ENCODE results near the gene PIEZO2. TPM values are rescaled to one million over a fixed set of nuclear protein-coding genes. Genes with fewer than 3 reads are reported as not detected.

The PIEZO2 gene
- total RNA-seq, 6 donors from 2014 or later: 6.5 to 37.7 (median 7.8) TPM

GRCh38 chr18:11042247-11042646, 107.1 kb downstream of the PIEZO2 start:
- Histone ChIP-seq H3K4me3 (no peak overlapping the region), H3K27me3 (no peaks in the 10 kb centered on the region), H3K4me1 (peaks cover 0 to 6% (median 0%) of the 10 kb centered on the region in 4 donors), H3K27ac (no peak overlapping the region), H3K9me3 (no peaks in the 10 kb centered on the region), H3K36me3 (no peaks in the 10 kb centered on the region)
- ATAC-seq (ENCODE audit: low FRiP score in 2 of 2) (peak in 1 of 2 donors; percentile 80), DNase-seq (peak in 1 of 2 donors; percentile 40)
- TF ChIP-seq EP300 (IDR thresholded peaks at IDR 0.05) (no peak), POLR2AphosphoS5 (IDR thresholded peaks at IDR 0.05) (peak in 1 of 2 donors; percentile 65), CTCF (IDR thresholded peaks at IDR 0.05) (no peak), POLR2A (IDR thresholded peaks at IDR 0.05) (no peak)
- WGBS, 2 donors: 32 to 40% methylated on average over 4 of the region's 4 CpGs

GRCh38 chr18:11040823-11041656, 108.3 kb downstream of the PIEZO2 start:
- Histone ChIP-seq H3K4me1 (peaks cover 0 to 6% (median 0%) of the 10 kb centered on the region in 4 donors), H3K4me3 (no peak overlapping the region), H3K27me3 (no peaks in the 10 kb centered on the region), H3K36me3 (no peaks in the 10 kb centered on the region), H3K9me3 (no peaks in the 10 kb centered on the region), H3K27ac (no peak overlapping the region)
- 27 to 31% methylated on average over 7 of the region's 7 CpGs for WGBS, 2 donors
- ATAC-seq (ENCODE audit: low FRiP score in 2 of 2): peak in 1 of 2 donors; percentile 79
- TF ChIP-seq CTCF (IDR thresholded peaks at IDR 0.05): peak in 5 of 6 experiments; percentile 53 to 63 (median 57)
- no peak for TF ChIP-seq POLR2A (IDR thresholded peaks at IDR 0.05)
- no peak for DNase-seq

GRCh38 chr18:11040359-11040758, 109.0 kb downstream of the PIEZO2 start:
- no peak overlapping the region for H3K27ac ChIP-seq
- no peaks in the 10 kb centered on the region for H3K9me3 ChIP-seq
- no peak overlapping the region for H3K4me3 ChIP-seq
- TF ChIP-seq EP300 (IDR thresholded peaks at IDR 0.05): no peak
- TF ChIP-seq CTCF (IDR thresholded peaks at IDR 0.05): no peak
- TF ChIP-seq POLR2AphosphoS5 (IDR thresholded peaks at IDR 0.05): no peak
- no peak for TF ChIP-seq POLR2A (IDR thresholded peaks at IDR 0.05)
- DNase-seq (no peak), ATAC-seq (ENCODE audit: low FRiP score in 2 of 2) (no peak)
- H3K4me1 ChIP-seq: peaks cover 0 to 6% (median 0%) of the 10 kb centered on the region in 4 donors
- WGBS, 2 donors: 62 to 75% methylated on average over 4 of the region's 4 CpGs
- H3K27me3 ChIP-seq: no peaks in the 10 kb centered on the region
- no peaks in the 10 kb centered on the region for H3K36me3 ChIP-seq

GRCh38 chr18:11037533-11038240, 111.7 kb downstream of the PIEZO2 start:
- 61 to 73% methylated on average over 3 of the region's 3 CpGs for WGBS, 2 donors
- no peaks in the 10 kb centered on the region for H3K36me3 ChIP-seq
- DNase-seq: no peak
- H3K9me3 ChIP-seq: no peaks in the 10 kb centered on the region
- H3K4me1 ChIP-seq: peaks cover 0 to 6% (median 0%) of the 10 kb centered on the region in 4 donors
- no peak for ATAC-seq (ENCODE audit: low FRiP score in 2 of 2)
- no peak for TF ChIP-seq EP300 (IDR thresholded peaks at IDR 0.05)
- no peak for TF ChIP-seq POLR2AphosphoS5 (IDR thresholded peaks at IDR 0.05)
- no peak for TF ChIP-seq CTCF (IDR thresholded peaks at IDR 0.05)
- TF ChIP-seq POLR2A (IDR thresholded peaks at IDR 0.05): no peak
- H3K27me3 ChIP-seq: no peaks in the 10 kb centered on the region
- no peak overlapping the region for H3K27ac ChIP-seq
- no peak overlapping the region for H3K4me3 ChIP-seq

All from upper lobe of left lung (tissue), 6 donors.